Neural progenitor cell (in vitro differentiated cells): ENCODE measurements around the gene E2F3.

ENCODE experiments used
- EZH2 ChIP-seq: fragments of 200-600 bp; sonication (generic); IDR thresholded peaks from 2 replicates; pipeline ENCODE4 v1.6.1; 2017; ENCODE audit warnings: antibody characterized with exemption, mild to moderate bottlenecking, moderate library complexity
- EZH2phosphoT487 ChIP-seq: fragments of 200-600 bp; sonication (generic); IDR thresholded peaks from 2 replicates; pipeline ENCODE4 v1.6.1; 2017; ENCODE audit warnings: antibody characterized with exemption
- TF ChIP-seq, protein P1 (sequence below): fragments of 200-600 bp; sonication (generic); IDR thresholded peaks from 2 replicates; pipeline ENCODE4 v1.5.1; 2017; ENCODE audit warnings: antibody characterized with exemption, mild to moderate bottlenecking

- TF ChIP-seq, protein P1, sequence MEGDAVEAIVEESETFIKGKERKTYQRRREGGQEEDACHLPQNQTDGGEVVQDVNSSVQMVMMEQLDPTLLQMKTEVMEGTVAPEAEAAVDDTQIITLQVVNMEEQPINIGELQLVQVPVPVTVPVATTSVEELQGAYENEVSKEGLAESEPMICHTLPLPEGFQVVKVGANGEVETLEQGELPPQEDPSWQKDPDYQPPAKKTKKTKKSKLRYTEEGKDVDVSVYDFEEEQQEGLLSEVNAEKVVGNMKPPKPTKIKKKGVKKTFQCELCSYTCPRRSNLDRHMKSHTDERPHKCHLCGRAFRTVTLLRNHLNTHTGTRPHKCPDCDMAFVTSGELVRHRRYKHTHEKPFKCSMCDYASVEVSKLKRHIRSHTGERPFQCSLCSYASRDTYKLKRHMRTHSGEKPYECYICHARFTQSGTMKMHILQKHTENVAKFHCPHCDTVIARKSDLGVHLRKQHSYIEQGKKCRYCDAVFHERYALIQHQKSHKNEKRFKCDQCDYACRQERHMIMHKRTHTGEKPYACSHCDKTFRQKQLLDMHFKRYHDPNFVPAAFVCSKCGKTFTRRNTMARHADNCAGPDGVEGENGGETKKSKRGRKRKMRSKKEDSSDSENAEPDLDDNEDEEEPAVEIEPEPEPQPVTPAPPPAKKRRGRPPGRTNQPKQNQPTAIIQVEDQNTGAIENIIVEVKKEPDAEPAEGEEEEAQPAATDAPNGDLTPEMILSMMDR = no peak
- TF ChIP-seq EZH2 (no peak), EZH2phosphoT487 (no peak)
These were observed 56.6 kb downstream of the E2F3 start for GRCh38 chr6:20458027-20458894.
